ENCODE measurements around the gene TAF8. TPM values are rescaled to one million over a fixed set of nuclear protein-coding genes. Genes with fewer than 3 reads are reported as not detected.

TAF8 gene
- total RNA-seq, 2 experiments from 2014 or later = 30.1 to 34.7 TPM

DNA sequence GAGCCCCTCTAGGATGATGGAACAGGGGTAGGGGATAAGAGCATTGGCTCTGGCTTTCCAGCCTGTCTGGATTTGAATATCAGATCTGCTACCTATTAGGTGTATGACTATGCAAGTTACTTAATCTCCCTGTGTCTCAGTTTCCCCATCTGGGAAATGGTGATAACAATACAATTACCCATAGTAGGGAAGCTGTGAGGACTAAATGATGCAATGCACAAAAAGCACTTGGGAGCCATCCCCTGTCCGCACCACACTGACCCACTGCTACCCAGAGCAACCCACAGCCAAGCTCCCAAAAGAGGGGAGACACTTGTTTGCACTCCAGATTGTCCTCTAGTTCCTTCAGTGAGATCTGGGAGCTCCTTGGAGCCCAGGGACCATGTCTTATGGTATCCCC lies 62.0 kb downstream of the TAF8 start:
- Histone ChIP-seq H3K4me3 (ENCODE audit: low read length) (no peak overlapping the region), H3K4me1 (ENCODE audit: insufficient read depth, low read length) (no peaks in the 10 kb centered on the region), H3K9me3 (ENCODE audit: control insufficient read depth in 1 of 2, insufficient read depth in 1 of 2, low read length in 2 of 2) (no peaks in the 10 kb centered on the region), H3K27me3 (ENCODE audit: control insufficient read depth in 1 of 2, insufficient read depth in 2 of 2, low read length in 2 of 2) (peaks cover 0 to 2% of the 10 kb centered on the region in 2 experiments), H3K36me3 (ENCODE audit: insufficient read depth, low read length) (no peaks in the 10 kb centered on the region), H3K27ac (ENCODE audit: low read depth in 1 of 2, low read length in 2 of 2) (no peak overlapping the region)
- Mint-ChIP-seq H3K4me1 (ENCODE audit: low read depth) (no peaks in the 10 kb centered on the region), H3K27me3 (peaks cover 6% of the 10 kb centered on the region), H3K27ac (no peak overlapping the region), H3K4me3 (no peak overlapping the region), H3K9me3 (no peaks in the 10 kb centered on the region), H3K36me3 (ENCODE audit: low read depth) (no peaks in the 10 kb centered on the region)
- ChIA-PET POLR2A (no interaction called here), CTCF (no interaction called here)
- intact Hi-C loops (cut with DNase I, micrococcal nuclease) = no loop called here
- TF ChIP-seq, protein P1, sequence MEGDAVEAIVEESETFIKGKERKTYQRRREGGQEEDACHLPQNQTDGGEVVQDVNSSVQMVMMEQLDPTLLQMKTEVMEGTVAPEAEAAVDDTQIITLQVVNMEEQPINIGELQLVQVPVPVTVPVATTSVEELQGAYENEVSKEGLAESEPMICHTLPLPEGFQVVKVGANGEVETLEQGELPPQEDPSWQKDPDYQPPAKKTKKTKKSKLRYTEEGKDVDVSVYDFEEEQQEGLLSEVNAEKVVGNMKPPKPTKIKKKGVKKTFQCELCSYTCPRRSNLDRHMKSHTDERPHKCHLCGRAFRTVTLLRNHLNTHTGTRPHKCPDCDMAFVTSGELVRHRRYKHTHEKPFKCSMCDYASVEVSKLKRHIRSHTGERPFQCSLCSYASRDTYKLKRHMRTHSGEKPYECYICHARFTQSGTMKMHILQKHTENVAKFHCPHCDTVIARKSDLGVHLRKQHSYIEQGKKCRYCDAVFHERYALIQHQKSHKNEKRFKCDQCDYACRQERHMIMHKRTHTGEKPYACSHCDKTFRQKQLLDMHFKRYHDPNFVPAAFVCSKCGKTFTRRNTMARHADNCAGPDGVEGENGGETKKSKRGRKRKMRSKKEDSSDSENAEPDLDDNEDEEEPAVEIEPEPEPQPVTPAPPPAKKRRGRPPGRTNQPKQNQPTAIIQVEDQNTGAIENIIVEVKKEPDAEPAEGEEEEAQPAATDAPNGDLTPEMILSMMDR (IDR thresholded peaks at IDR 0.05) = no peak
- no peak for DNase-seq
- ATAC-seq (ENCODE audit: poor library complexity) = no peak

- H3K4me1 ChIP-seq (ENCODE audit: insufficient read depth, low read length) = no peaks in the 10 kb centered on the region
- H3K36me3 Mint-ChIP-seq (ENCODE audit: low read depth) = no peaks in the 10 kb centered on the region
- ChIA-PET CTCF (no interaction called here), POLR2A (no interaction called here)
- H3K36me3 ChIP-seq (ENCODE audit: insufficient read depth, low read length) = no peaks in the 10 kb centered on the region
- H3K27me3 ChIP-seq (ENCODE audit: control insufficient read depth in 1 of 2, insufficient read depth in 2 of 2, low read length in 2 of 2) = peaks cover 0 to 2% of the 10 kb centered on the region in 2 experiments
- DNase-seq = no peak
- TF ChIP-seq, protein P1 (IDR thresholded peaks at IDR 0.05) = no peak
- H3K4me3 ChIP-seq (ENCODE audit: low read length) = no peak overlapping the region
- no peak overlapping the region for H3K27ac Mint-ChIP-seq
- peaks cover 6% of the 10 kb centered on the region for H3K27me3 Mint-ChIP-seq
- no peak overlapping the region for H3K27ac ChIP-seq (ENCODE audit: low read depth in 1 of 2, low read length in 2 of 2)
- H3K4me3 Mint-ChIP-seq = no peak overlapping the region
- H3K9me3 Mint-ChIP-seq = no peaks in the 10 kb centered on the region
- intact Hi-C loops (cut with DNase I, micrococcal nuclease) = no loop called here
- no peaks in the 10 kb centered on the region for H3K4me1 Mint-ChIP-seq (ENCODE audit: low read depth)
- H3K9me3 ChIP-seq (ENCODE audit: control insufficient read depth in 1 of 2, insufficient read depth in 1 of 2, low read length in 2 of 2) = no peaks in the 10 kb centered on the region
- no peak for ATAC-seq (ENCODE audit: poor library complexity)
Observed at GRCh38 chr6:42113936-42114636, 63.8 kb downstream of the TAF8 start.

DNA sequence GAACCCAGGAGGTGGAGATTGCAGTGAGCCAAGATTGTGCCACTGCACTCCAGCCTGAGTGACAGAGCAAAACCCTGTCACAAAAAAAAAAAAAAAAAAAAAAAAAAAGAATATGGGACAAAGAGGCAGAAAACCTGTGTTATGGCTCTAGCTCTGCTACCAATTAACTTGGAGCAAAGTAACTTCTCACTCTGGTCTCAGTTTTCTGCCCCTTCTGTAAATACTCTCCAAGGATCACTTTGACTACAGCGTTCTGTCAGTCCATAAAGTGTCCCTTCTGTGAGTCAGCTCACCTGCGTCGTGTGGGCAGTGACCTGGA lies 67.5 kb downstream of the TAF8 start:
- H3K27ac ChIP-seq (ENCODE audit: low read depth in 1 of 2, low read length in 2 of 2) = no peak overlapping the region
- ATAC-seq (ENCODE audit: poor library complexity) (no peak), DNase-seq (no peak)
- POLR2A ChIA-PET = no interaction called here
- no peaks in the 10 kb centered on the region for H3K36me3 Mint-ChIP-seq (ENCODE audit: low read depth)
- intact Hi-C loops (cut with DNase I, micrococcal nuclease) = no loop called here
- H3K9me3 ChIP-seq (ENCODE audit: control insufficient read depth in 1 of 2, insufficient read depth in 1 of 2, low read length in 2 of 2) = no peaks in the 10 kb centered on the region
- no peaks in the 10 kb centered on the region for H3K4me1 Mint-ChIP-seq (ENCODE audit: low read depth)
- H3K27me3 Mint-ChIP-seq = peaks cover 6% of the 10 kb centered on the region
- TF ChIP-seq, protein P1 (IDR thresholded peaks at IDR 0.05) = no peak
- CTCF ChIA-PET = interaction anchor here (0.7 kb wide), 1 partner anchor 381 kb away, joined by 4 read pairs; no protein-coding TSS in a partner anchor
- no peaks in the 10 kb centered on the region for H3K36me3 ChIP-seq (ENCODE audit: insufficient read depth, low read length)
- no peak overlapping the region for H3K4me3 ChIP-seq (ENCODE audit: low read length)
- H3K4me3 Mint-ChIP-seq = no peak overlapping the region
- peaks cover 0 to 2% of the 10 kb centered on the region in 2 experiments for H3K27me3 ChIP-seq (ENCODE audit: control insufficient read depth in 1 of 2, insufficient read depth in 2 of 2, low read length in 2 of 2)
- H3K27ac Mint-ChIP-seq = no peak overlapping the region
- H3K9me3 Mint-ChIP-seq = no peaks in the 10 kb centered on the region
- no peaks in the 10 kb centered on the region for H3K4me1 ChIP-seq (ENCODE audit: insufficient read depth, low read length)
